Measurements from ENCODE around the gene INTS15.
"Not testable (repeated sequence)": the region's sequence is repeated elsewhere in the genome, so short reads cannot be mapped to it uniquely, and the experiment has no call there.

INTS15 gene

DNA sequence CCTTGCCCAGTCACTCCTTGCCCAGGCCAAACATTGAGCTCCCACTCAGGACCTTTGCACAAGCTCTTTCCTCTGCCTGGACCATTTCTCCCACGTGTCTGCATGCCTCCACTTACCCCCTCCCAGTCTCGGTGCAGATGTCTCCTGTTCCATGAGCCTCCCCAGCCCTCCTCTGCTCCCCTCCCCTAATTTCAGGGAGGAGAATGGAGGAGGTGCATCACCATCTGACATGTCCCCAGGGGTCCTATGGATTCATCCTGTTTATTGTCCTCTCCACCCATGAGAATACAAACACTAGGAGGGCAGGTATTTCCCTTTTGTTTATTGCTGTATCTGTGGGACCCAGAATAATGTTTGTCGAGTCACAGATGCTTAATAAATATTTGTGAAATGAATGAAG, 29.9 kb upstream of the INTS15 start:
- H3K4me1 ChIP-seq (ENCODE audit: control insufficient read depth, insufficient read depth, low read length, unreplicated experiment) = no peaks in the 10 kb centered on the region
- H3K36me3 ChIP-seq (ENCODE audit: insufficient read depth, low read length) = no peaks in the 10 kb centered on the region
- H3K4me3 ChIP-seq (ENCODE audit: low read depth, low read length) = no peak overlapping the region
- no peaks in the 10 kb centered on the region for H3K27me3 ChIP-seq (ENCODE audit: insufficient read depth, low read length)
- no peaks in the 10 kb centered on the region for H3K79me2 ChIP-seq (ENCODE audit: control insufficient read depth, insufficient read depth, low read length, unreplicated experiment)
- no peak overlapping the region for H3K27ac ChIP-seq (ENCODE audit: low read depth, low read length)
- no peak overlapping the region for H2AFZ ChIP-seq (ENCODE audit: low read length, unreplicated experiment)

DNA sequence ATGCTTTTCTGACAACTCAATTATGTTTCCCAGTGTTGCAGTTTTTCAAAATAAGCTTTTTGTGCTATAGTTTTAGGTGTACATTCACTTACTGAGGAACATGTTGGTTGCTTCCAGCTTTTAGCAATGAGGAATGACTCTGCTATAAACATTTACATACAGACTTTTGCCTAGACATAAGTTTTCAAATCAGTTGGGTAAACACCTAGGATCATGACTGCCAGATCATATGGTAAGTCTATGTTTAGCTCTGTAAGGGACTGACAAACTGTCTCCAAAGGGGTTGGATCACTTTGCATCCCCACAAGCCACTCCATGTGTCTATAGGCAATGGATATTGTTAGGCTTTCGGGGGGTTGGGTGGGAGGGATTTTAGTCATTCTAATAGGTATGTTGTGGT, 27.7 kb upstream of the INTS15 start:
- Histone ChIP-seq H3K79me2 (ENCODE audit: control insufficient read depth, insufficient read depth, low read length, unreplicated experiment) (no peaks in the 10 kb centered on the region), H3K4me3 (ENCODE audit: low read depth, low read length) (no peak overlapping the region), H3K27ac (ENCODE audit: low read depth, low read length) (no peak overlapping the region), H3K27me3 (ENCODE audit: insufficient read depth, low read length) (0 out of 2 replicates have a peak, but pooled peaks cover 3% of the 10 kb centered on the region), H3K4me1 (ENCODE audit: control insufficient read depth, insufficient read depth, low read length, unreplicated experiment) (no peaks in the 10 kb centered on the region), H3K36me3 (ENCODE audit: insufficient read depth, low read length) (no peaks in the 10 kb centered on the region), H2AFZ (ENCODE audit: low read length, unreplicated experiment) (no peak overlapping the region)

DNA sequence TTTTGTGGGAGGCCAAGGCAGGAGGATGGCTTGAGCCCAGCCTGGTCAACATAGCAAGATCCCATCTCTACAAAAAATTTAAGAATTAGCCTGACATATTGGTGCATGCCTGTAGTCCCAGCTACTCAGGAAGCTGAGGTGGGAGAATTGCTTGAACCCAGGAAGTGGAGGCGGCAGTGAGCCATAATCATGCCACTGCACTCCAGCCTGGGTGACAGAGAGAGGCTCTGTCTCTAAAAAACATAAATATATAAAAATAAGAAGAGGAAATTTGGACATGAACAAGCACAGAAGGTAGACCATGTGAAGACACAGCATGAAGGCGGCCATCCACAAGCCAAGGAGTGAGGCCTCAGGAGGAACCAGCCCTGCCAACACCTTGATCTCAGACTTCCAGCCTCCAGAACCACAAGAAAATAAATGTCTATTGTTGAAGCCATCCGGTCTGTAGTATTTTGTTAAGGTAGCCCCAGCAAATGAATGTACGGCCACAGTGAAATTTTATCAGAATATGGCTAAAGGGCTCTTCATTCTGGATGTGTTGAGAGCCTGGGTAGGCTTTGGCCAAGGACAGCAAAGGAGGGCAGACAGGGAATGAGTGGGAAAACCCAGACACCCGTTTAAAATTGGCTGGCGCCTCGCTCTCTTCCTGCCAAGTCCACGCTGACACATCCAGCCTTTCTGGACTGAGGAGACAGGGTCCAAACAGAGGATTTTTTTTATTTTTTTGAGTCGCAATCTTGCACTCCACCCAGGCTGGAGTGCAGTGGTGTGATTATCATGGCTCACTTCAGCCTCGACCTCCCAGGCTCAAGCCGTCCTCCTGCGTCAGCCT, 25.7 kb upstream of the INTS15 start:
- H3K27ac ChIP-seq (ENCODE audit: low read depth, low read length) = no peak overlapping the region
- H2AFZ ChIP-seq (ENCODE audit: low read length, unreplicated experiment) = no peak overlapping the region
- H3K4me3 ChIP-seq (ENCODE audit: low read depth, low read length) = no peak overlapping the region
- H3K27me3 ChIP-seq (ENCODE audit: insufficient read depth, low read length) = 0 out of 2 replicates have a peak, but pooled peaks cover 3% of the 10 kb centered on the region
- no peaks in the 10 kb centered on the region for H3K79me2 ChIP-seq (ENCODE audit: control insufficient read depth, insufficient read depth, low read length, unreplicated experiment)
- H3K36me3 ChIP-seq (ENCODE audit: insufficient read depth, low read length) = no peaks in the 10 kb centered on the region
- H3K4me1 ChIP-seq (ENCODE audit: control insufficient read depth, insufficient read depth, low read length, unreplicated experiment) = no peaks in the 10 kb centered on the region

DNA sequence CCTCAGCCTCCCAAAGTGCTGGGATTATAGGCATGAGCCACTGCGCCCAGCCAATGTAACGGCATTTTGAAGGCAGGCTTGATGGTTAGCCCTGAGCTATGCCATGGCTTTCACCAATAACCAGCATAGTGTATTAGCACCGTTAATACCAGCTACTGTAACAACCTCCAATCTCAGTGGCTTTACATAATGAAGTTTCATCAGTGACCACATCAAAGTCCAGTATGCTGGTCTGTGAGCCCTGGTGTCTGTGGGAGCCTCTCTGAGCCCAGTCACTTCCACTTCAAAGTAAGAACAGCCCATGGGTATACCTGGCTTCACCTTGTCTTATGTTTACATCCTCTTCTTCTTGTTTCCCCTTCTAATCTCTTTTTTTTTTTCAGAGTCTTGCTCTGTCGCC, 24.2 kb upstream of the INTS15 start:
- Histone ChIP-seq H2AFZ (ENCODE audit: low read length, unreplicated experiment) (no peak overlapping the region), H3K36me3 (ENCODE audit: insufficient read depth, low read length) (no peaks in the 10 kb centered on the region), H3K4me3 (ENCODE audit: low read depth, low read length) (no peak overlapping the region), H3K27me3 (ENCODE audit: insufficient read depth, low read length) (0 out of 2 replicates have a peak, but pooled peaks cover 3% of the 10 kb centered on the region), H3K79me2 (ENCODE audit: control insufficient read depth, insufficient read depth, low read length, unreplicated experiment) (no peaks in the 10 kb centered on the region), H3K4me1 (ENCODE audit: control insufficient read depth, insufficient read depth, low read length, unreplicated experiment) (no peaks in the 10 kb centered on the region), H3K27ac (ENCODE audit: low read depth, low read length) (no peak overlapping the region)

DNA sequence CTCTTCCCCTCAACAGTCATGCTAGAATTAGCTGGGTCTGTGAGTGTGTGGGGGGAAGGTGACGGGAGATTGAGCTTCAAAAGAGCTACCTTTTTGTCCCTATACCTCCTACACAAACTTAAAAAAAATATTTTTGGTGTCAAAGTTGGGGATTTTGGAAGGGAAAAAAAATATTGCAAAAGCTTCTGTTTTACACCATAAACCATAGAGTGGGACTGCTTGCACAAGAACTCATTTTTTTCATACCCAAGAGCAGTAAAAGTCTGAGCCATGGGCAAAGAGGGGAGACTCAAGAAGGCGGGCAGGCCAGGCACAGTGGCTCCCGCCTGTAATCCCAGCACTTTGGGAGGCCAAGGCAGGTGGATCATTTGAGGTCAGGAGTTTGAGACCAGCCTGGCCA, 21.9 kb upstream of the INTS15 start:
- Histone ChIP-seq H3K4me3 (ENCODE audit: low read depth, low read length) (no peak overlapping the region), H3K79me2 (ENCODE audit: control insufficient read depth, insufficient read depth, low read length, unreplicated experiment) (no peaks in the 10 kb centered on the region), H3K36me3 (ENCODE audit: insufficient read depth, low read length) (no peaks in the 10 kb centered on the region), H3K4me1 (ENCODE audit: control insufficient read depth, insufficient read depth, low read length, unreplicated experiment) (no peaks in the 10 kb centered on the region), H2AFZ (ENCODE audit: low read length, unreplicated experiment) (no peak overlapping the region), H3K27ac (ENCODE audit: low read depth, low read length) (no peak overlapping the region), H3K27me3 (ENCODE audit: insufficient read depth, low read length) (0 out of 2 replicates have a peak, but pooled peaks cover 3% of the 10 kb centered on the region)

DNA sequence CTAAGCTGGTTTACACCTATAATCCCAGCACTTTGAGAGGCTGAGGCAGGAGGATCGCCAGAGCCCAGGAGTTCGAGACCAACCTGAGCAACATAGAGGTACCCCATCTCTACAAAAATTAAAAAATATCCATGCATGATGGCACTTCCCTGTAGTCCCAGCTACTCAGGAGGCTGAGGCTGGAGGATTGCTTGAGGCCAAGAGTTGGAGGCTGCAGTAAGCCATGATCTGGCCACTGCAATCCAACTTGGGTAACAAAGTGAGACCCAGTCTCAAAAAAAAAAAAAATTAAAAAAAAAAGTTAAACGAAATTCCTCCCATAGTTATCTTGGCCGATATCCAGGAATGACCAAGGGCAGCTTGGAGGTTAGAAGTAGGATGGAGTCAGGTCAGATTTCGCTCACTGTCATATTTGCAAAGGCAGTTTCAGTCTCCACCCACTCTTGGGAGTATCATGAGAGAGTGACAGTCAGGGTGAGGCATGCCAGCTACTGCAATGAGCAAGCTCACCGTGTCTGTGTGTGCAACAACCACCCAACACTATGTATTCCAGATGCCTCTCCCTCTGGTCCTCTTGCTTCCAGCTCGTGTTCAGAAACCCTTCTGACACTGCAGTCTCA, 18.6 kb upstream of the INTS15 start:
- Histone ChIP-seq H3K27ac (ENCODE audit: low read depth, low read length) (no peak overlapping the region), H3K27me3 (ENCODE audit: insufficient read depth, low read length) (no peaks in the 10 kb centered on the region), H3K79me2 (ENCODE audit: control insufficient read depth, insufficient read depth, low read length, unreplicated experiment) (no peaks in the 10 kb centered on the region), H2AFZ (ENCODE audit: low read length, unreplicated experiment) (no peak overlapping the region), H3K4me1 (ENCODE audit: control insufficient read depth, insufficient read depth, low read length, unreplicated experiment) (no peaks in the 10 kb centered on the region), H3K4me3 (ENCODE audit: low read depth, low read length) (no peak overlapping the region), H3K36me3 (ENCODE audit: insufficient read depth, low read length) (no peaks in the 10 kb centered on the region)

DNA sequence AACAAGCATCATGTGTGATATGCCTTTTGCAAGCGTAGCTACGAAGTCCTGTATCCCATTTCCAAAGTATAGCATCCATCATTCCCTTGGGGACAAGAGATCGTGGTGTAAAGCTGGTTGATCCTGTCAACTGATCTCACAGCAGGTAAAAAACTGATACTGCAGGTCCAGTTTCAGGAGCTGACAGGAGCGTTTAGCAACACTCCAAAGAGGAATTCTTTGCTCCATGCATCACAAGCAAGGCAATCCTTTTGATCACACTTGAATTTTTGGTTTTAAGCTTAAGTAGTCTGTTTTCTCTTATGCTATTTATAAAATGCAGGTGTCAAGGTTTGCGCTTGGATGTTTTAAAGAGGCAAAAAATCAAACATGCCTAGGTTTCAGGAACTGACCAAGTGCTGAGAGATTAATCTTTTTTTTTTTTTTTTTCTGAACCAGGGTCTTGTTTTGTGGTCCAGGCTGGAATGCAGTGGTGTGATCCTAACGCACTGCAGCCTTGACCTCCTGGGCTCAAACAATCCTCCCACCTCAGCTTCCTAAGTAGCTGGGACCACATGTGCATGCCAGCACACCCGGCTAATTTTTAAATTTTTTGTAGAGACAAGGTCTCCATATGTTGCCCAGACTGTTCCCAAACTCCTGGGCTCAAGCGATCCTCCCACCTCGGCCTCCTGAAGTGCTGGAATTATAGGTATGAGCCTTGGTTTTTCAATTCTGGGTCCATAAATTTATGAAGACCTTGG, 14.4 kb upstream of the INTS15 start:
- H3K4me3 ChIP-seq (ENCODE audit: low read depth, low read length) = no peak overlapping the region
- no peak overlapping the region for H3K27ac ChIP-seq (ENCODE audit: low read depth, low read length)
- H3K4me1 ChIP-seq (ENCODE audit: control insufficient read depth, insufficient read depth, low read length, unreplicated experiment) = no peaks in the 10 kb centered on the region

DNA sequence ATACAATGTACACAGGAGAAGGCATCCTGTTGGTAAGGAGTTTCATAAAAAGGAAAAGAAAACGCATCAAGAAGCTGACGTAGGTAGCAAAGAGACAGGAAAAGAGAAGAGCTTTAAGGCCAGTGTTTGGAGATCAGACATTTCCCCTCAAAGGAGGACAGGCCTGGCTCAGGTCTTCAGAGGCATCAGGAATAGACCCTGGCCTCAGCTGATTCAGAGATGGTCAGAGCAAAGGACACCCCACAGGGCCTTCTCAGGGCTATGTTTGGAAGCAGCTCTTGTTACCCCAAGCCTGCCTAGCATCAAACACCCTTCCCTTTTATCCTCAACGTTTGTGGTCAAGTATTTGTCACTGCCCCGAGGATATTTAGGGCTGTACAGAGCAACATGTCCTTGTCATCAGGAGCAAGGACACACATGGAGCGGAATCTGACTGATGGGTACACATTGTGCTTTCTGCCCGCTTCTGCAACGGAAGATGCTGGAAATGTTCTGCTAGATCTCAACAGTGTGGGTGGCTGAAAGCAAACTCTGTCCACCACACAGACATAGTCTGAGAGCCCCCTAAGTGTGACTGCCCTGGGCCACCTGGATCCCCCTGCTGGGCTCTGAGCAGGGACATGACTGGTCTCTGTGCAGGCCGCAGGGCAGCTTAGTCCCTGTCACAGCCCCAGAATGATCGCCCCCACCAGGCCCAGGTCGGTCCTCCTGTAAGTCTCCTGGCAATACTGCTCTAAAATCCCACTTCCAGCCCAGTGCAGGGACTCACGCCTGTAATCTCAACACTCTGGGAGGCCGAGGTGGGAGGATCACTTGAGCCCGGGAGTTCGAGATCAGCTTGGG, 13.6 kb upstream of the INTS15 start:
- Histone ChIP-seq H3K4me3 (ENCODE audit: low read depth, low read length) (peak overlapping the region; percentile 83), H2AFZ (ENCODE audit: low read length, unreplicated experiment) (no peak overlapping the region), H3K27me3 (ENCODE audit: insufficient read depth, low read length) (no peaks in the 10 kb centered on the region), H3K4me1 (ENCODE audit: control insufficient read depth, insufficient read depth, low read length, unreplicated experiment) (no peaks in the 10 kb centered on the region), H3K27ac (ENCODE audit: low read depth, low read length) (no peak overlapping the region), H3K36me3 (ENCODE audit: insufficient read depth, low read length) (no peaks in the 10 kb centered on the region), H3K79me2 (ENCODE audit: control insufficient read depth, insufficient read depth, low read length, unreplicated experiment) (peaks cover 8% of the 10 kb centered on the region)

More for the DNA sequence above, 14.4 kb upstream of the INTS15 start:
- Histone ChIP-seq H2AFZ (ENCODE audit: low read length, unreplicated experiment) (no peak overlapping the region), H3K79me2 (ENCODE audit: control insufficient read depth, insufficient read depth, low read length, unreplicated experiment) (peaks cover 8% of the 10 kb centered on the region), H3K36me3 (ENCODE audit: insufficient read depth, low read length) (no peaks in the 10 kb centered on the region), H3K27me3 (ENCODE audit: insufficient read depth, low read length) (no peaks in the 10 kb centered on the region)

DNA sequence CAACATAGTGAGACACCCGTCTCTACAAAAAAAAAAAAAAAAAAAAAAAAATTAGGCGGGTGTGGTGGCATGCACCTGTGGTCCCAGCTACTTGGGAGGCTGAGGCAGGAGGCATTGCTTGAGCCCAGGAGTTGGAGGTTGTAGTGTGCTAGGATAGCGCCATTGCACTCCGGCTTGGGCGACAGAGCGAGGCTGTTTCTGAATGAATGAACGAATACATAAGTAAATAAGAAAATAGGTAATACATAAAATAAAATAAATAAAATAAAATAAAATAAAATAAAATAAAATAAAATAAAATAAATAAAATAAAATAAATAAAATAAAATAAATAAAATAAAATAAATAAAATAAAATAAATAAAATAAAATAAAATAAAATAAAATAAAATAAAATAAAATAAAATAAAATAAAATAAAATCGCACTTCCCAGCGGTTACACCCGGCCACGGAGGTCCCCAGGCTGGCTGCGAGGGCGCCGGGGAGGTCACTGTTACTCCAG, 12.9 kb upstream of the INTS15 start:
- peak overlapping the region; percentile 80 for H3K27ac ChIP-seq (ENCODE audit: low read depth, low read length)

More for the DNA sequence above, 12.9 kb upstream of the INTS15 start:
- not testable (repeated sequence) for H3K27me3 ChIP-seq (ENCODE audit: insufficient read depth, low read length); H3K36me3 ChIP-seq (ENCODE audit: insufficient read depth, low read length); H3K4me1 ChIP-seq (ENCODE audit: control insufficient read depth, insufficient read depth, low read length, unreplicated experiment); H3K79me2 ChIP-seq (ENCODE audit: control insufficient read depth, insufficient read depth, low read length, unreplicated experiment); H2AFZ ChIP-seq (ENCODE audit: low read length, unreplicated experiment)
- H3K4me3 ChIP-seq (ENCODE audit: low read depth, low read length) = peak overlapping the region; percentile 83

Measured in ACC112 (cell line).